SK-N-SH (cell line): Measurements from ENCODE around the gene ADTRP. TPM values are rescaled to one million over a fixed set of nuclear protein-coding genes. Genes with fewer than 3 reads are reported as not detected.

Experiments
- CTCF ChIA-PET: fragments of 300-600, 350-600 bp; formaldehyde crosslinking; extraction: SDS; loops from one replicate; lab custom pipeline; 2021; lab: Yijun Ruan, JAX
- POLR2A ChIA-PET: fragments of 350-600 bp; sonication (Branson Sonifier 250); formaldehyde crosslinking; extraction: SDS; loops from one replicate; lab custom pipeline; 2020; ENCODE audit warnings: antibody characterized with exemption, inconsistent platforms; lab: Yijun Ruan, JAX
- DNase-seq: peaks from one replicate; pipeline ENCODE4 v3.0.0; 2012
- H2AFZ ChIP-seq: fragments of 200-600 bp; sonication (generic); 2 replicates; pipeline ENCODE4 v1.8.1; 2016; ENCODE audit warnings: antibody characterized with exemption, mild to moderate bottlenecking, low read depth
- H3F3A ChIP-seq: fragments of 200-600 bp; sonication (generic); replicated peaks from 2 replicates; pipeline ENCODE3; 2016; ENCODE audit warnings: antibody characterized with exemption, mild to moderate bottlenecking; ENCODE audit not compliant: insufficient read depth
- H3K27ac ChIP-seq, 2 experiments: fragments of 200-500 bp in 1 of 2; fragments of 200-600 bp in 1 of 2; sonication (Bioruptor generic) in 1 of 2; sonication (generic), shearing (Covaris generic) in 1 of 2; 2 replicates each; pipeline versions ENCODE4 v1.5.1 to v1.6.1; 2014 to 2016; ENCODE audit warnings: low read depth in 2 of 2, inconsistent platforms in 1 of 2, low read length in 1 of 2, mild to moderate bottlenecking in 1 of 2, mixed read lengths in 1 of 2
- H3K27me3 ChIP-seq: fragments of 200-600 bp; sonication (generic), shearing (Covaris generic); 2 replicates; pipeline ENCODE4 v1.6.1; 2016; ENCODE audit warnings: mixed run types; ENCODE audit not compliant: insufficient read depth
- H3K36me3 ChIP-seq, 2 experiments: fragments of 200-500 bp in 1 of 2; fragments of 200-600 bp in 1 of 2; sonication (Bioruptor generic) in 1 of 2; sonication (generic) in 1 of 2; replicated peaks in 1 of 2; 2 replicates each; pipeline versions ENCODE3 to v1.5.1; 2014 to 2016; ENCODE audit warnings: low read length in 1 of 2, mild to moderate bottlenecking in 1 of 2; ENCODE audit not compliant: insufficient read depth in 2 of 2, control insufficient read depth in 1 of 2
- H3K4me1 ChIP-seq, 2 experiments: fragments of 200-500 bp in 1 of 2; fragments of 200-600 bp in 1 of 2; sonication (Bioruptor generic) in 1 of 2; sonication (generic), shearing (Covaris generic) in 1 of 2; 2 replicates each; pipeline versions ENCODE4 v1.5.1 to v1.6.1; 2014 to 2016; ENCODE audit warnings: low read depth in 1 of 2, low read length in 1 of 2, mixed run types in 1 of 2; ENCODE audit not compliant: insufficient read depth in 2 of 2, control insufficient read depth in 1 of 2
- H3K4me2 ChIP-seq: fragments of 200-600 bp; sonication (generic), shearing (Covaris generic); 2 replicates; pipeline ENCODE4 v1.6.1; 2017; ENCODE audit warnings: mixed run types
- H3K4me3 ChIP-seq, 2 experiments: fragments of 200-500 bp in 1 of 2; fragments of 200-600 bp in 1 of 2; sonication (Bioruptor generic) in 1 of 2; sonication (generic), shearing (Covaris generic) in 1 of 2; 2 replicates each; pipeline versions ENCODE4 v1.5.1 to v1.8.1; 2014 to 2016; ENCODE audit warnings: low read depth in 2 of 2, inconsistent platforms in 1 of 2, low read length in 1 of 2, mild to moderate bottlenecking in 1 of 2, mixed read lengths in 1 of 2, moderate library complexity in 1 of 2
- H3K79me2 ChIP-seq: fragments of 200-600 bp; sonication (generic); 2 replicates; pipeline ENCODE4 v1.8.1; 2017; ENCODE audit warnings: mild to moderate bottlenecking; ENCODE audit not compliant: insufficient read depth
- H3K9ac ChIP-seq: fragments of 200-600 bp; sonication (generic); 2 replicates; pipeline ENCODE4 v1.6.1; 2017; ENCODE audit warnings: mixed run types
- H3K9me2 ChIP-seq: fragments of 200-600 bp; sonication (generic); 2 replicates; pipeline ENCODE4 v1.6.1; 2017; ENCODE audit warnings: mixed run types
- H3K9me3 ChIP-seq: fragments of 200-600 bp; sonication (generic); 2 replicates; pipeline ENCODE4 v1.6.1; 2017; ENCODE audit warnings: mixed run types, mild to moderate bottlenecking, moderate library complexity
- H4K20me1 ChIP-seq: fragments of 200-600 bp; sonication (generic); 2 replicates; pipeline ENCODE4 v1.6.1; 2017; ENCODE audit warnings: mild to moderate bottlenecking, mixed run types; ENCODE audit not compliant: insufficient read depth
- CHD2 ChIP-seq: fragments of 150-350 bp; IDR thresholded peaks from 2 replicates; pipeline ENCODE4 v1.6.1; 2018; ENCODE audit warnings: low read length; ENCODE audit not compliant: partially characterized antibody
- CTCF ChIP-seq: fragments of 200-600 bp; sonication (generic); IDR thresholded peaks from 2 replicates; pipeline ENCODE4 v1.6.1; 2017; ENCODE audit warnings: antibody characterized with exemption, mild to moderate bottlenecking, moderate library complexity
- FOXM1 ChIP-seq: IDR thresholded peaks from 2 replicates; pipeline ENCODE4 v1.4.0; 2012; ENCODE audit warnings: low read depth, mild to moderate bottlenecking
- GABPA ChIP-seq: IDR thresholded peaks from 2 replicates; pipeline ENCODE4 v1.4.0; 2012; ENCODE audit warnings: low read depth, mild to moderate bottlenecking
- GATA2 ChIP-seq: sonication (generic); formaldehyde crosslinking; IDR thresholded peaks from 2 replicates; pipeline ENCODE4 v1.5.0; 2020; ENCODE audit warnings: mild to moderate bottlenecking, missing genetic modification reagents
- MXI1 ChIP-seq: IDR thresholded peaks from 2 replicates; pipeline ENCODE4 v1.6.1; 2012; ENCODE audit warnings: mild to moderate bottlenecking, low read depth, low read length, improper control_type of control experiment
- NRF1 ChIP-seq: IDR thresholded peaks from 2 replicates; pipeline ENCODE4 v1.6.1; 2012; ENCODE audit warnings: low read depth, mild to moderate bottlenecking, low read length
- PBX3 ChIP-seq: IDR thresholded peaks from 2 replicates; pipeline ENCODE4; 2012
- POLR2AphosphoS5 ChIP-seq: IDR thresholded peaks from 2 replicates; pipeline ENCODE4 v1.6.1; 2012; ENCODE audit warnings: low read depth, low read length
- RAD21 ChIP-seq: IDR thresholded peaks from 2 replicates; pipeline ENCODE4 v1.6.1; 2012; ENCODE audit warnings: mild to moderate bottlenecking, low read length
- RXRA ChIP-seq: IDR thresholded peaks from 2 replicates; pipeline ENCODE4 v1.4.0; 2012; ENCODE audit warnings: low read depth, mild to moderate bottlenecking, borderline replicate concordance
- SIN3A ChIP-seq: IDR thresholded peaks from 2 replicates; pipeline ENCODE4 v1.6.1; 2012; ENCODE audit warnings: low read depth, mild to moderate bottlenecking, low read length, moderate library complexity, borderline replicate concordance
- TCF12 ChIP-seq: IDR thresholded peaks from 2 replicates; pipeline ENCODE4 v1.4.0; 2012
- YY1 ChIP-seq: IDR thresholded peaks from 2 replicates; pipeline ENCODE4 v1.4.0; 2012; ENCODE audit warnings: low read depth, mild to moderate bottlenecking
- WGBS: methylation state at CpG from one replicate; pipeline ENCODE4 v1.1.6; 2017; ENCODE audit warnings: low lambda C conversion rate; 5-methylcytosine and 5-hydroxymethylcytosine counted together
- polyA plus RNA-seq, 3 experiments: library from polyadenylated mRNA; depleted of rRNA; stranded (reverse); fragments of >200 nt; gene quantifications; 2 replicates each; pipeline ENCODE4 v1.2.3, GENCODE V29; 2012
- TF ChIP-seq, protein P1 (sequence below): fragments of 150-350 bp; IDR thresholded peaks from 2 replicates; pipeline ENCODE4 v1.6.1; 2016; ENCODE audit warnings: mild to moderate bottlenecking, low read depth, low read length

The ADTRP gene
- polyA plus RNA-seq, 1 of the 3 experiments (the other 2 are of a cell fraction): 0.84 TPM

GRCh38 chr6:11769811-11770545, 8.6 kb downstream of the ADTRP start:
- Histone ChIP-seq H3K27me3 (no peaks in the 10 kb centered on the region), H3K79me2 (no peaks in the 10 kb centered on the region), H2AFZ (no peak overlapping the region), H3K27ac (peak overlapping the region; percentile 72 to 97; a peak in 3 of 4 replicates), H3K4me2 (peak overlapping the region; percentile 68), H3F3A (peaks cover 52% of the 10 kb centered on the region), H3K9me3 (no peaks in the 10 kb centered on the region), H3K4me3 (no peak overlapping the region), H3K4me1 (peaks cover 5 to 54% of the 10 kb centered on the region in 2 experiments)
- WGBS: 78% methylated on average over 11 of the region's 11 CpGs
- TF ChIP-seq FOXM1 (no peak), NRF1 (no peak), GATA2 (no peak), YY1 (no peak), RXRA (no peak), SIN3A (no peak), CTCF (no peak), TCF12 (no peak), CHD2 (no peak), POLR2AphosphoS5 (no peak)
- TF ChIP-seq, protein P1, sequence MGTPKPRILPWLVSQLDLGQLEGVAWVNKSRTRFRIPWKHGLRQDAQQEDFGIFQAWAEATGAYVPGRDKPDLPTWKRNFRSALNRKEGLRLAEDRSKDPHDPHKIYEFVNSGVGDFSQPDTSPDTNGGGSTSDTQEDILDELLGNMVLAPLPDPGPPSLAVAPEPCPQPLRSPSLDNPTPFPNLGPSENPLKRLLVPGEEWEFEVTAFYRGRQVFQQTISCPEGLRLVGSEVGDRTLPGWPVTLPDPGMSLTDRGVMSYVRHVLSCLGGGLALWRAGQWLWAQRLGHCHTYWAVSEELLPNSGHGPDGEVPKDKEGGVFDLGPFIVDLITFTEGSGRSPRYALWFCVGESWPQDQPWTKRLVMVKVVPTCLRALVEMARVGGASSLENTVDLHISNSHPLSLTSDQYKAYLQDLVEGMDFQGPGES: no peak
- TF ChIP-seq, all 33 proteins: peak for 0
- ChIA-PET POLR2A (no interaction called here), CTCF (interaction anchor here (0.7 to 0.9 kb wide), 2 partner anchors 23 to 77 kb away, joined by 3 to 6 read pairs; no protein-coding TSS in a partner anchor)
- no peak for DNase-seq
- Histone ChIP-seq H4K20me1 (no peaks in the 10 kb centered on the region), H3K36me3 (no peaks in the 10 kb centered on the region), H3K9ac (peak overlapping the region; percentile 76), H3K9me2 (no peaks in the 10 kb centered on the region)

DNA sequence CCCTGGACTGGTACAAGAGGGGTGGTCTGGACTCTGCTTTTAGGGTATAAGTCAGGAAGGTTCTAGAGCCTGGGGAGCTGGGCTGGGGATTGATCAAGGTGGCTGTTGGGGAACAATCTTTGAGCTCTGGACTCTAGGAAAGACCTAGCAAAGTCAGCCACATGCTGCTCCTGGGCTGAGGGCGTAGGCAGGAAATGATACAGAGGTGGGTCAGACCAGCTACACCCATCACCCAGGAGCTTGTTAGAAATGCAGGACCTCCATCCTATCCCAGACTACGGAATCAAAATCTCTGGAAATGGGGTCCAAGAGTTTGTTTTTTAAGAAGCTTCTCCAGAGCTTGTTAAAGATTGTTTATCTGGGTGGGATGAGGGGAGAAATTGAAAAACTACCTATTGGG, 9.4 kb downstream of the ADTRP start:
- peaks cover 52% of the 10 kb centered on the region for H3F3A ChIP-seq
- no peak for TF ChIP-seq CTCF
- no peak for TF ChIP-seq SIN3A
- TF ChIP-seq RXRA: no peak
- no peak for TF ChIP-seq MXI1
- TF ChIP-seq POLR2AphosphoS5: no peak
- no peak for TF ChIP-seq RAD21
- no peak for TF ChIP-seq PBX3
- no peak for TF ChIP-seq GABPA
- TF ChIP-seq FOXM1: no peak
- H3K4me3 ChIP-seq: no peak overlapping the region
- H3K9me3 ChIP-seq: no peaks in the 10 kb centered on the region
- H3K27ac ChIP-seq: peak overlapping the region in 1 of 2 experiments; percentile 97; a peak in 2 of 4 replicates
- H3K79me2 ChIP-seq: no peaks in the 10 kb centered on the region
- WGBS: 88% methylated on average over 2 of the region's 2 CpGs
- no peaks in the 10 kb centered on the region for H3K36me3 ChIP-seq
- CTCF ChIA-PET: no interaction called here
- no peaks in the 10 kb centered on the region for H4K20me1 ChIP-seq
- no peak overlapping the region for H3K4me2 ChIP-seq
- no peak overlapping the region for H3K9ac ChIP-seq
- no peaks in the 10 kb centered on the region for H3K27me3 ChIP-seq
- no peak overlapping the region for H2AFZ ChIP-seq
- H3K9me2 ChIP-seq: no peaks in the 10 kb centered on the region
- peaks cover 5 to 54% of the 10 kb centered on the region in 2 experiments for H3K4me1 ChIP-seq
- no peak for DNase-seq
- POLR2A ChIA-PET: no interaction called here
